A673 (cell line): ENCODE data around the gene FBLIM1.

ENCODE experiments used
- EZH2 ChIP-seq: fragments of 200-600 bp; sonication (generic); IDR thresholded peaks from 2 replicates; pipeline ENCODE4 v1.6.1; 2017; ENCODE audit warnings: borderline replicate concordance, low read depth, mild to moderate bottlenecking, mixed read lengths, antibody characterized with exemption, low read length; ENCODE audit not compliant: poor library complexity, severe bottlenecking
- TF ChIP-seq, protein P1 (sequence below): fragments of 300-800, 200-600 bp; sonication (generic); conservative IDR thresholded peaks from 2 replicates; pipeline ENCODE4 v1.5.1; 2017; ENCODE audit warnings: low read depth, mild to moderate bottlenecking, antibody characterized with exemption, low read length, moderate library complexity, mixed read lengths

DNA sequence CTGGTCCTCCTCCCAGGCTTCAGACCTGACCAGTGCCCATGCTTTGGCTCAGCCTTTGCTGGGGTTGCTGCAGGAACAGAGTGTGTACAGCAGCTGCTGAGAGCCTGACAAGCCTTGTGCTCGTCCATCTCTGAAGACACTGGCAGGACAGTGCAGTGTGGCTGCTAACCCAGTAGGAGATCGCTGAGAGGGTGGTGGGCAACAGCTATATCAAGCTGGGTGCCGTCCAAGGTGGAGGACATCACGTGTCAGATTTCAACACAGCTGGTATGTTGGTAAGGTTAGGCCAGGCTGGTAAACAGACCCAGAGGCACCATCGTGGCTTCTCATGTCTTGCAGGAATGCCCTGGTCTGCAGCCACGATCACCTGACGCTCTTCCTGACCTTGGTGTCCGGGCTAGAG is 40.4 kb upstream of the FBLIM1 start:
- TF ChIP-seq, protein P1, sequence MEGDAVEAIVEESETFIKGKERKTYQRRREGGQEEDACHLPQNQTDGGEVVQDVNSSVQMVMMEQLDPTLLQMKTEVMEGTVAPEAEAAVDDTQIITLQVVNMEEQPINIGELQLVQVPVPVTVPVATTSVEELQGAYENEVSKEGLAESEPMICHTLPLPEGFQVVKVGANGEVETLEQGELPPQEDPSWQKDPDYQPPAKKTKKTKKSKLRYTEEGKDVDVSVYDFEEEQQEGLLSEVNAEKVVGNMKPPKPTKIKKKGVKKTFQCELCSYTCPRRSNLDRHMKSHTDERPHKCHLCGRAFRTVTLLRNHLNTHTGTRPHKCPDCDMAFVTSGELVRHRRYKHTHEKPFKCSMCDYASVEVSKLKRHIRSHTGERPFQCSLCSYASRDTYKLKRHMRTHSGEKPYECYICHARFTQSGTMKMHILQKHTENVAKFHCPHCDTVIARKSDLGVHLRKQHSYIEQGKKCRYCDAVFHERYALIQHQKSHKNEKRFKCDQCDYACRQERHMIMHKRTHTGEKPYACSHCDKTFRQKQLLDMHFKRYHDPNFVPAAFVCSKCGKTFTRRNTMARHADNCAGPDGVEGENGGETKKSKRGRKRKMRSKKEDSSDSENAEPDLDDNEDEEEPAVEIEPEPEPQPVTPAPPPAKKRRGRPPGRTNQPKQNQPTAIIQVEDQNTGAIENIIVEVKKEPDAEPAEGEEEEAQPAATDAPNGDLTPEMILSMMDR: no peak
- no peak for TF ChIP-seq EZH2
